Glutamatergic neuron (in vitro differentiated cells): Measurements from ENCODE around the gene CFAP77. TPM values are rescaled to one million over a fixed set of nuclear protein-coding genes. Genes with fewer than 3 reads are reported as not detected.
"Not testable (repeated sequence)": the region's sequence is repeated elsewhere in the genome, so short reads cannot be mapped to it uniquely, and the experiment has no call there.

Source experiments
- DNase-seq: peaks from one replicate; pipeline ENCODE4 v3.0.0; 2022
- H3K27ac Mint-ChIP-seq: one replicate; pipeline ENCODE4 v1.8.0; 2020; ENCODE audit warnings: mild to moderate bottlenecking, mixed read lengths, inconsistent platforms; ENCODE audit not compliant: unreplicated experiment
- H3K27me3 Mint-ChIP-seq: one replicate; pipeline ENCODE4 v1.8.0; 2020; ENCODE audit warnings: mild to moderate bottlenecking, moderate library complexity, mixed read lengths, inconsistent platforms; ENCODE audit not compliant: unreplicated experiment
- H3K36me3 Mint-ChIP-seq: one replicate; pipeline ENCODE4 v1.8.0; 2020; ENCODE audit warnings: mild to moderate bottlenecking, mixed read lengths, inconsistent platforms; ENCODE audit not compliant: unreplicated experiment
- H3K4me1 Mint-ChIP-seq: one replicate; pipeline ENCODE4 v1.8.0; 2020; ENCODE audit warnings: mild to moderate bottlenecking, low read depth, mixed read lengths, inconsistent platforms; ENCODE audit not compliant: unreplicated experiment
- H3K4me3 Mint-ChIP-seq: one replicate; pipeline ENCODE4 v1.8.0; 2020; ENCODE audit warnings: mild to moderate bottlenecking, mixed read lengths, inconsistent platforms; ENCODE audit not compliant: unreplicated experiment
- H3K9me3 Mint-ChIP-seq: one replicate; pipeline ENCODE4 v1.8.0; 2020; ENCODE audit warnings: mild to moderate bottlenecking, moderate library complexity, mixed read lengths, inconsistent platforms; ENCODE audit not compliant: unreplicated experiment
- total RNA-seq: library from RNA; stranded (reverse); fragmentation: NEBNext Ultra II Directional; extraction: Animal tissue kit (Norgen Biotek cat#: 25700); gene quantifications from one replicate; pipeline ENCODE4 v1.2.1, GENCODE V29; 2021; ENCODE audit not compliant: unreplicated experiment
- TF ChIP-seq, protein P1 (sequence below): fragments of 200-600 bp; sonication (generic); IDR thresholded peaks from one replicate; pipeline ENCODE4 v1.5.0; 2021; ENCODE audit not compliant: partially characterized antibody, unreplicated experiment

CFAP77 gene
- total RNA-seq, 1 donor from 2014 or later = not detected

DNA sequence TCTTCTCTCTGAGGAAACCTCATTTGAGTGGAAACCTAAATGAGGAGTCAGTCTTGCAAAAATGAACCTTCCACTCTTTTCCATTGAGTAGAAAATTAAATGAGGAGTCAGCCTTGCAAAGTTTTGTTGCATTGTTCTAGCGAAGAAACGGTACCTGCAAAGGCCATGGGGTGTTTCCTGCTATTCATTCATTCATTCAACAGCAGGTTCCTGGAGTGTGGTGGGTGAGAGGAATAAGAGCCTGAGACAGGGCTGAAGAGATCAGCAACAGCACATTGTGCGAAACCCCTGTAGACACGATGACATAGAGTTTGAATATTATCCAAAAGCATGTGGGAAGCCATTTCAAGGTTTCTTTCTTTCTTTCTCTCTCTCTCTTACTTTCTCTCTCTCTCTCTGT is 40.6 kb upstream of the CFAP77 start:
- TF ChIP-seq, protein P1, sequence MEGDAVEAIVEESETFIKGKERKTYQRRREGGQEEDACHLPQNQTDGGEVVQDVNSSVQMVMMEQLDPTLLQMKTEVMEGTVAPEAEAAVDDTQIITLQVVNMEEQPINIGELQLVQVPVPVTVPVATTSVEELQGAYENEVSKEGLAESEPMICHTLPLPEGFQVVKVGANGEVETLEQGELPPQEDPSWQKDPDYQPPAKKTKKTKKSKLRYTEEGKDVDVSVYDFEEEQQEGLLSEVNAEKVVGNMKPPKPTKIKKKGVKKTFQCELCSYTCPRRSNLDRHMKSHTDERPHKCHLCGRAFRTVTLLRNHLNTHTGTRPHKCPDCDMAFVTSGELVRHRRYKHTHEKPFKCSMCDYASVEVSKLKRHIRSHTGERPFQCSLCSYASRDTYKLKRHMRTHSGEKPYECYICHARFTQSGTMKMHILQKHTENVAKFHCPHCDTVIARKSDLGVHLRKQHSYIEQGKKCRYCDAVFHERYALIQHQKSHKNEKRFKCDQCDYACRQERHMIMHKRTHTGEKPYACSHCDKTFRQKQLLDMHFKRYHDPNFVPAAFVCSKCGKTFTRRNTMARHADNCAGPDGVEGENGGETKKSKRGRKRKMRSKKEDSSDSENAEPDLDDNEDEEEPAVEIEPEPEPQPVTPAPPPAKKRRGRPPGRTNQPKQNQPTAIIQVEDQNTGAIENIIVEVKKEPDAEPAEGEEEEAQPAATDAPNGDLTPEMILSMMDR = no peak
- Mint-ChIP-seq H3K27me3 (no peaks in the 10 kb centered on the region), H3K27ac (no peak overlapping the region), H3K9me3 (no peaks in the 10 kb centered on the region), H3K36me3 (no peaks in the 10 kb centered on the region), H3K4me1 (no peaks in the 10 kb centered on the region), H3K4me3 (no peak overlapping the region)
- no peak for DNase-seq

DNA sequence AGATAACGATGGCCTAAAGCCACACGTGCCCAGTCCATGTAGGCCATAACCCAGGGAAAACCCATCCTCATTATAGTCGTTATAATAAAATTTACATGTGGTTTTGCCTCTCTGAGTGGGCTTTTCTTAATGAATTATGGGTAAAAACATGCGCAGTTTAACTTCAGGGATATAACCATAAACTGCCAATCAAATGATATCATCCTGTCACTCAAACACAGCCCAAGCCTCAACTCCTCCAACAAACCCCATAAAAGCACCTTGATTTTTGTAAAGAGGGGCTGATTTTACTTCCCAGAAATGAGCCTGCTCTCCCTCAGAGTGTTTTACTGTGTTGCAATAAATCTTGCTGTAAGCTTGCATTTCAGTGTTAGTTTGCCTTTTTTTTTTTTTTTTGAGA is 39.4 kb upstream of the CFAP77 start:
- DNase-seq = no peak
- Mint-ChIP-seq H3K4me3 (no peak overlapping the region), H3K9me3 (no peaks in the 10 kb centered on the region), H3K27ac (no peak overlapping the region), H3K36me3 (no peaks in the 10 kb centered on the region), H3K4me1 (no peaks in the 10 kb centered on the region), H3K27me3 (no peaks in the 10 kb centered on the region)
- TF ChIP-seq, protein P1 = no peak

DNA sequence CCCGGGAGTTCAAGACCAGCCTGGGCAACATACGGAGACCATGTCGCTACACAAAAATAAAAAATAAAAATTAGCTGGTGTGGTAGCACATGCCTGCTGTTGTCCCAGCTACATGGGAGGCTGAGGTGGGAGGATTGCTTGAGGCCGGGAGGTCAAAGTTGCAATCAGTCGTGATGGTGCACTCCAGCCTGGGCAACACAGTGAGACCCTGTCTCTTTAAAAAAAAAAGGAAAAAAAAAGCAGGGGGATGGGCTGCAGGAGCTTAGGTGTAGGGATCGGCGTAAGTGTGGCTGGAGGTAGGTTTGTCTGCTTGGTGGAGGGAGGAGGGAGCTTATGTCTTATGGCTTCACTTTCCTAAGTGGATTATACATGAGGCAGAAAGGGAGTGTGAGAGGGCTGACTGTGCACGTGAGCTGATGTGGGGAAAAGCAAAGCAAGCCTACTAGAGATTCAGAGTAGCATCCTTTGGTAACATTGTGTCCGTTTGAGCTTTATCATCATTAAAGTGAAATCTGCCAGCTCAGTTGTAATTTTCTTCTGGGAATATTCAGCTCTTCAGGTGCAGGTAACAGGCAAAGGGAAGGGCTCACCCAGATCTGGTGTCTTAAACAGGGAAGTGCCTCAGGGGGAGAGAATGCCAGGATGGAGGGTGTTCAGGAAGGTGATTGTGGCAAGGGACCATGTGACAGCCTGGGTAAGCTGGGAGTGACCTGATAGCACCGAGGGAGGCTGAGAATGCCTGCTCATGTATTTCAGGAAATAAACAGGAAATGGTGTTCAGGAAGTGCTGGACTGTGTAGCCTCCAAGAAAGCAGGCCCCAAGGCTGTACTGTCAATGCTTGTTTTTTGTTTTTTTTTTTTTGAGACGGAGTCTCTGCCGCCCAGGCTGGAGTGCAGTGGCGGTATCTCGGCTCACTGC is 37.6 kb upstream of the CFAP77 start:
- peak overlapping the region; percentile 54 for H3K4me3 Mint-ChIP-seq
- no peak overlapping the region for H3K27ac Mint-ChIP-seq

DNA sequence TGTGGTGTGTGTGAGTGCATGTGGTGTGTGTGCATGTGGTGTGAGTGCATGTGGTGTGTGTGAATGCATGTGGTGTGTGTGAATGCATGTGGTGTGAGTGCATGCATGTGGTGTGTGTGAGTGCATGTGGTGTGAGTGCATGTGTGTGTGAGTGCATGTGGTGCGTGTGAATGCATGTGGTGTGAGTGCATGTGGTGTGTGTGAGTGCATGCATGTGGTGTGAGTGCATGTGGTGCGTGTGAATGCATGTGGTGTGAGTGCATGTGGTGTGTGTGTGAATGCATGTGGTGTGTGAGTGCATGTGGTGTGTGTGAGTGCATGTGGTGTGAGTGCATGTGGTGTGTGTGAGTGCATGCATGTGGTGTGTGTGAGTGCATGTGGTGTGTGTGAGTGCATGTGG is 32.2 kb upstream of the CFAP77 start:
- not testable (repeated sequence) for H3K27me3 Mint-ChIP-seq, DNase-seq, H3K4me3 Mint-ChIP-seq, H3K27ac Mint-ChIP-seq, H3K4me1 Mint-ChIP-seq, H3K9me3 Mint-ChIP-seq, H3K36me3 Mint-ChIP-seq

More for the DNA sequence above, 37.6 kb upstream of the CFAP77 start:
- H3K27me3 Mint-ChIP-seq = no peaks in the 10 kb centered on the region
- no peak for DNase-seq
- H3K36me3 Mint-ChIP-seq = no peaks in the 10 kb centered on the region
- no peaks in the 10 kb centered on the region for H3K9me3 Mint-ChIP-seq
- no peaks in the 10 kb centered on the region for H3K4me1 Mint-ChIP-seq
- TF ChIP-seq, protein P1 = no peak

DNA sequence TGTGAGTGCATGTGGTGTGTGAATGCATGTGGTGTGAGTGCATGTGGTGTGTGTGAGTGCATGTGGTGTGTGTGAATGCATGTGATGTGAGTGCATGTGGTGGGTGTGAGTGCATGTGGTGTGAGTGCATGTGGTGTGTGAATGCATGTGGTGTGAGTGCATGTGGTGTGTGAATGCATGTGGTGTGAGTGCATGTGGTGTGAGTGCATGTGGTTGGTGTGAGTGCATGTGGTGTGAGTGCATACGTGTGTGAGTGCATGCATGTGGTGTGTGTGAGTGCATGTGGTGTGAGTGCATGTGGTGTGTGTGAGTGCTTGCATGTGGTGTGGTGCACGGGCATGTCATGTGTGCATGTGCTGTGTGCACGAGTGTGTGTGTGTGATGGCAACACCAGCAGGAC is 31.6 kb upstream of the CFAP77 start:
- not testable (repeated sequence) for H3K4me1 Mint-ChIP-seq, H3K9me3 Mint-ChIP-seq, DNase-seq, H3K27ac Mint-ChIP-seq, H3K27me3 Mint-ChIP-seq, H3K36me3 Mint-ChIP-seq, H3K4me3 Mint-ChIP-seq

DNA sequence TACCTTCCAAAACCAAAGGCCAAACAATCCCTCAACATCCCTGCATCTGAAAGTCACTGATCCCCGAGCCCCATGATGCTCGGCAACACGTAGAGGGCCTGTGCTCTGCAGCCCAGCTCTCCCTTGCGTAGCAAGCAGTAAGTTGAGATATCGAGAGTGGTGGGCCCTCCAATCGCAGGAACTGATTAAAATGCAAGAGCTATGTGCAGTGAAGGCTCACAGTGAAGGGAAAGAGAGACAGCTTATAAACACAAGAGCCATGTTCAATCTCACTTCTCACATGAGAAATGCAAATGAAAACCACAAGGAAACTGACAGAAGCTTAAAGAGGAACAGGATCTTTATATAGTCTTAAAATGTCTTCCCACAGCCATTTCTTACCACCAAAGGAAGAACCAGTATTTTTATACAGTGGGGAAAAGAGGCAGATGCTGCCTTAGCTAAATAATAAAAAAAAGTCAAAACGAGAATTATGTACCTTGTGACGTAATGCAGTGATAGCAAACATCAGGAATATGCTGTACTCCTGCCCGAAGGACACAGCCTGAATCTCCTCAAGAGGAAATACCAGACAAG is 28.0 kb upstream of the CFAP77 start:
- H3K4me1 Mint-ChIP-seq = no peaks in the 10 kb centered on the region
- no peak overlapping the region for H3K4me3 Mint-ChIP-seq
- DNase-seq = no peak
- no peaks in the 10 kb centered on the region for H3K36me3 Mint-ChIP-seq
- no peak overlapping the region for H3K27ac Mint-ChIP-seq
- TF ChIP-seq, protein P1 = no peak
- peaks cover 1% of the 10 kb centered on the region for H3K27me3 Mint-ChIP-seq
- H3K9me3 Mint-ChIP-seq = no peaks in the 10 kb centered on the region
